GM19238 (cell line): ENCODE data around the gene RACK1.

Experiments used
- DNase-seq: peaks from one replicate; pipeline ENCODE4 v3.0.0; 2011; ENCODE audit warnings: low spot score; ENCODE audit not compliant: insufficient read length

Gene RACK1

GRCh38 chr5:181233801-181234454 is 9.8 kb downstream of the RACK1 start:
- DNase-seq: no peak

- DNase-seq: no peak
Measured at GRCh38 chr5:181233088-181233800, 10.5 kb downstream of the RACK1 start.

GRCh38 chr5:181232593-181232992 is 11.1 kb downstream of the RACK1 start:
- DNase-seq: no peak

GRCh38 chr5:181231432-181231831 is 12.3 kb downstream of the RACK1 start:
- DNase-seq: no peak

GRCh38 chr5:181230551-181230950 is 13.2 kb downstream of the RACK1 start:
- no peak for DNase-seq

- no peak for DNase-seq
Measured at GRCh38 chr5:181229996-181230395, 13.7 kb downstream of the RACK1 start.

- no peak for DNase-seq
Measured at GRCh38 chr5:181224390-181225229, 19.1 kb downstream of the RACK1 start.

- DNase-seq: no peak
Measured at GRCh38 chr5:181223729-181224389, 19.8 kb downstream of the RACK1 start.

- DNase-seq: peak; percentile 82
Measured at GRCh38 chr5:181223058-181223728, 20.5 kb downstream of the RACK1 start, which contains the start of gene TRIM41. Gene TRIM41, plus strand, starts transcription at chr5:181223281. Its CDS starts 719 bp downstream, at chr5:181224000.

GRCh38 chr5:181222630-181223057 is 21.1 kb downstream of the RACK1 start:
- DNase-seq: no peak

GRCh38 chr5:181221792-181222629 is 21.7 kb downstream of the RACK1 start:
- DNase-seq: no peak

- DNase-seq: no peak
Measured at GRCh38 chr5:181221105-181221791, 22.5 kb downstream of the RACK1 start.

GRCh38 chr5:181220178-181220515 is 23.6 kb downstream of the RACK1 start:
- DNase-seq: no peak

GRCh38 chr5:181219262-181220177 is 24.2 kb downstream of the RACK1 start:
- DNase-seq: no peak

- no peak for DNase-seq
Measured at GRCh38 chr5:181218795-181219124, 24.9 kb downstream of the RACK1 start.

- no peak for DNase-seq
Measured at GRCh38 chr5:181217803-181218062, 26.0 kb downstream of the RACK1 start.

GRCh38 chr5:181217111-181217802 is 26.4 kb downstream of the RACK1 start:
- no peak for DNase-seq
